ENCODE data around the gene OR8D4.
"Not testable (repeated sequence)": the region's sequence is repeated elsewhere in the genome, so short reads cannot be mapped to it uniquely, and the experiment has no call there.

- not testable (repeated sequence) for TF ChIP-seq GLIS3 (CRISPR knock-in tag; IDR thresholded peaks at IDR 0.05); OSR1 (CRISPR knock-in tag; IDR thresholded peaks at IDR 0.05); ESRRG (CRISPR knock-in tag; IDR thresholded peaks at IDR 0.05); BACH2 (CRISPR knock-in tag; IDR thresholded peaks at IDR 0.05; ENCODE audit: borderline replicate concordance); ARNTL (CRISPR knock-in tag; IDR thresholded peaks at IDR 0.05; ENCODE audit: borderline replicate concordance, low read depth)
- TF ChIP-seq, protein P1, sequence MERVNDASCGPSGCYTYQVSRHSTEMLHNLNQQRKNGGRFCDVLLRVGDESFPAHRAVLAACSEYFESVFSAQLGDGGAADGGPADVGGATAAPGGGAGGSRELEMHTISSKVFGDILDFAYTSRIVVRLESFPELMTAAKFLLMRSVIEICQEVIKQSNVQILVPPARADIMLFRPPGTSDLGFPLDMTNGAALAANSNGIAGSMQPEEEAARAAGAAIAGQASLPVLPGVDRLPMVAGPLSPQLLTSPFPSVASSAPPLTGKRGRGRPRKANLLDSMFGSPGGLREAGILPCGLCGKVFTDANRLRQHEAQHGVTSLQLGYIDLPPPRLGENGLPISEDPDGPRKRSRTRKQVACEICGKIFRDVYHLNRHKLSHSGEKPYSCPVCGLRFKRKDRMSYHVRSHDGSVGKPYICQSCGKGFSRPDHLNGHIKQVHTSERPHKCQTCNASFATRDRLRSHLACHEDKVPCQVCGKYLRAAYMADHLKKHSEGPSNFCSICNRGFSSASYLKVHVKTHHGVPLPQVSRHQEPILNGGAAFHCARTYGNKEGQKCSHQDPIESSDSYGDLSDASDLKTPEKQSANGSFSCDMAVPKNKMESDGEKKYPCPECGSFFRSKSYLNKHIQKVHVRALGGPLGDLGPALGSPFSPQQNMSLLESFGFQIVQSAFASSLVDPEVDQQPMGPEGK (CRISPR knock-in tag; IDR thresholded peaks at IDR 0.05; ENCODE audit: borderline replicate concordance) = not testable (repeated sequence)
- TF ChIP-seq, protein P2, sequence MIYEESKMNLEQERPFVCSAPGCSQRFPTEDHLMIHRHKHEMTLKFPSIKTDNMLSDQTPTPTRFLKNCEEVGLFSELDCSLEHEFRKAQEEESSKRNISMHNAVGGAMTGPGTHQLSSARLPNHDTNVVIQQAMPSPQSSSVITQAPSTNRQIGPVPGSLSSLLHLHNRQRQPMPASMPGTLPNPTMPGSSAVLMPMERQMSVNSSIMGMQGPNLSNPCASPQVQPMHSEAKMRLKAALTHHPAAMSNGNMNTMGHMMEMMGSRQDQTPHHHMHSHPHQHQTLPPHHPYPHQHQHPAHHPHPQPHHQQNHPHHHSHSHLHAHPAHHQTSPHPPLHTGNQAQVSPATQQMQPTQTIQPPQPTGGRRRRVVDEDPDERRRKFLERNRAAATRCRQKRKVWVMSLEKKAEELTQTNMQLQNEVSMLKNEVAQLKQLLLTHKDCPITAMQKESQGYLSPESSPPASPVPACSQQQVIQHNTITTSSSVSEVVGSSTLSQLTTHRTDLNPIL (CRISPR knock-in tag; IDR thresholded peaks at IDR 0.05; ENCODE audit: low read depth) = not testable (repeated sequence)
Measured at GRCh38 chr11:123867795-123868194, 34.2 kb upstream of the OR8D4 start.

Data from SK-N-SH treated with all-trans-retinoic acid at 6 μM for 48 hours (cell line).